ENCODE data around the gene RD3L.

Gene RD3L

DNA sequence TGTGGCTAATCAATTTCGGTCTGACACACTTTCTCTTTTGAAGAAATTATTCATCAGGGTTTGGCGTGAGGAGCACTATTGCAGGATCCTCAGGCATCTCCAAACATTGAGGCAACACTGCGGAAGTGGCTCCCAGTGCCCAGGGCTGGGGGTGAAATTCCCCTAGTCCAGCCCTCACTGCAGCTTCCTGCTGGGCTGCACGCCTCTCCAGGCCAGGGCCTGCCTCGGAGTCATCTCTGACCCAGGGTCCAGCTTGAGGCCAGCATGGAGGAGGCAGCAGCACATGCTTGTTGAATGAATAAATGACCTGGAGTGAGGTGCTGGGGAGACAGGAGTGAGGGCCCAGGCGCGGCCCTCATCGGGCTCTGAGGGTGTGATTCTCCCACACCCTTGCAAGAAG, 50.1 kb downstream of the RD3L start:
- DNase-seq, result no peak

DNA sequence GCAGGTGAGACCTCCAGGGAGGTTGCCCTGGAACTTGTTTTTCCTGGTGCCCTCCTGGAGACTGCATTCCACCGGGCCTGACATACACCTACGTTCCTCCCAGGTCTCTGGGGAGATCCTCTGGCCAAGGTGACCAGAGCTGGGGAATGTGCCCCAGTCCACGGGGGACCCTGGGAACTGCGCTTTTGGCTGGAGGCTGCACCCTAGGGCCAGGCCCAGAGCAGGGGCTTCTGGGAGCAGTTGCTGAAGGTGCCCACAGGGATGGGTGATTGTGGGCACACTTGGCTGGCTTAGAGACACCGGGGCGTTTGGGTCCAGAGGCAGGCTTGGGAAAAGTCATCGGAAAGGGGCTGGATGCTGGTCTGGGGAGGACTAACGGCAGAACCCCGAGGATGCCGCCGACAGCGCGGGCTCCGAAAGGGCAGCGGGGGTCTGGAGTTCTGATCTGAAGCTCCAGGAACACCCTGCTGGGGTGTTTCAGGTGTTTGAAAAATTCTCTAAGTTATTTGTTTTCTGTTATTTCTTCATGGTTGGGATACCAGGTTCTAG, 50.6 kb downstream of the RD3L start:
- DNase-seq, result no peak

DNA sequence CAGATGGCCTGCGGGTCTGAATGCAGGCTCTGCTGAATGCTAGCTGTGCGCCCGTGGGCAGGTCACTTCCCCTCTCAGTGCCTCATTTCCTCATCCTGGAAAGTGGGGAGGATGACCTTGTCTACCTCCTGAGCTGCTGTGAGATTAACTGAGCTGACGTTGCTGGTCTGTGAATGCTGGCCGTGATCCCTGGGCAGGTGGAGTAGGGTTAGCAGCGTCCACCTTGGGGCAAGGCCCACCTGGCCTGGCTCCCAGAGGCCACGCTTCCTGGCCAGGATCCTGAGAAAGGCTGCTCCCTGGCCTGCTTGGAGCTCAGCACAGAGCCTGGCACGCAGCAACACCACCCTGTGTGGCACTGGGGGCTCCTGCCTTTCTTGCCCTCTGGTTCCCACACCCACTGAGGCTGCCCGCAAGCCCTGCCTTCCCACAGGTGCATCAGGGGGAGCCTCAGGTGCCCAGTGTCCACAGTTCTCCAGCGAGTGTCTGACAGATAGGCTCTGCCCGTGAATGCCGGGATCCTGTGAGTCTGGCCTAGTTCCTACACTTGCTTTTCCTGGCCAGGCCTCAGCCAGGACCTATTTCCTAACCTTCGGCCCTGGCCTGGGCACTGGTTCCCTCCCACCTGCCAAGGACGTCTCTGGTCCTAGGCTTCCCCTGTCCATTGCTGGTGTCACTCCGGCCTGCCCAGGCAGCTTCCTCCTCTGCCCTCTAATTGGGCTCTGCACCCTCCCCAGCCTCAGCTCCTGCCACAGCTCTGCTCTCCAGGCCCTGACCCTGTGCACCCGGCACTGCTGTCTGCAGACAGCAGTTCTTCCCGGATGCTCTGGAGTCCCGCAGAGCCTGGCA, 51.3 kb downstream of the RD3L start:
- DNase-seq, result no peak
